GM18951 (cell line): Measurements from ENCODE around the gene SCAPER.
"Not testable (repeated sequence)": the region's sequence is repeated elsewhere in the genome, so short reads cannot be mapped to it uniquely, and the experiment has no call there.

ENCODE experiments used
- POLR2A ChIP-seq: IDR thresholded peaks from 4 replicates; pipeline ENCODE4 v1.6.1; 2011; ENCODE audit warnings: mild to moderate bottlenecking; ENCODE audit not compliant: insufficient read length, insufficient read depth; ENCODE audit errors: extremely low read depth
- in situ Hi-C: fragments of 300-500 bp; cut with MboI; formaldehyde crosslinking; loops from one replicate; pipeline ENCODE4 v1.12.0; 2022; ENCODE audit warnings: low sequenced_read_pairs, mixed read lengths, inconsistent platforms; ENCODE audit not compliant: unreplicated experiment

SCAPER gene

GRCh38 chr15:76503804-76504203 lies 401.3 kb downstream of the SCAPER start:
- in situ Hi-C loops: no loop called here
- TF ChIP-seq POLR2A: no peak

GRCh38 chr15:76503121-76503520 lies 402.0 kb downstream of the SCAPER start:
- in situ Hi-C loops: no loop called here
- TF ChIP-seq POLR2A: no peak

- in situ Hi-C loops: no loop called here
- no peak for TF ChIP-seq POLR2A
These were observed 402.5 kb downstream of the SCAPER start for GRCh38 chr15:76502678-76503077.

GRCh38 chr15:76502185-76502584 lies 403.0 kb downstream of the SCAPER start:
- in situ Hi-C loops: not testable (repeated sequence)

- no peak for TF ChIP-seq POLR2A
- in situ Hi-C loops: no loop called here
These were observed 403.4 kb downstream of the SCAPER start for GRCh38 chr15:76501726-76502125.

- in situ Hi-C loops: no loop called here
- TF ChIP-seq POLR2A: no peak
These were observed 404.1 kb downstream of the SCAPER start for GRCh38 chr15:76501011-76501410.

- in situ Hi-C loops: no loop called here
- TF ChIP-seq POLR2A: no peak
These were observed 409.7 kb downstream of the SCAPER start for GRCh38 chr15:76495487-76495886.

- TF ChIP-seq POLR2A: no peak
- in situ Hi-C loops: no loop called here
These were observed 412.6 kb downstream of the SCAPER start for GRCh38 chr15:76492538-76492937.

- TF ChIP-seq POLR2A: no peak
- in situ Hi-C loops: no loop called here
These were observed 421.4 kb downstream of the SCAPER start for GRCh38 chr15:76483752-76484151.

- no peak for TF ChIP-seq POLR2A
- in situ Hi-C loops: no loop called here
These were observed 422.1 kb downstream of the SCAPER start for GRCh38 chr15:76483018-76483417.

GRCh38 chr15:76480267-76480666 lies 424.9 kb downstream of the SCAPER start:
- in situ Hi-C loops: no loop called here
- TF ChIP-seq POLR2A: no peak

- TF ChIP-seq POLR2A: no peak
- in situ Hi-C loops: no loop called here
These were observed 434.4 kb downstream of the SCAPER start for GRCh38 chr15:76470691-76471090.

GRCh38 chr15:76468722-76469121 lies 436.4 kb downstream of the SCAPER start:
- TF ChIP-seq POLR2A: no peak
- in situ Hi-C loops: no loop called here

GRCh38 chr15:76467136-76467535 lies 438.0 kb downstream of the SCAPER start:
- no peak for TF ChIP-seq POLR2A
- in situ Hi-C loops: no loop called here

GRCh38 chr15:76465728-76466127 lies 439.4 kb downstream of the SCAPER start:
- no peak for TF ChIP-seq POLR2A
- in situ Hi-C loops: no loop called here

GRCh38 chr15:76464247-76464646 lies 440.9 kb downstream of the SCAPER start:
- in situ Hi-C loops: no loop called here
- no peak for TF ChIP-seq POLR2A

GRCh38 chr15:76460871-76461270 lies 444.3 kb downstream of the SCAPER start:
- in situ Hi-C loops: no loop called here
- TF ChIP-seq POLR2A: no peak
